ENCODE results near the gene CDK5R1. TPM values are rescaled to one million over a fixed set of nuclear protein-coding genes. Genes with fewer than 3 reads are reported as not detected.

CDK5R1 gene
- total RNA-seq, 1 donor from 2014 or later: 8.0 TPM

GRCh38 chr17:32482568-32483320, 4.0 kb upstream of the CDK5R1 start:
- DNase-seq (ENCODE audit: low read depth): no peak
- H3K4me3 ChIP-seq (ENCODE audit: low read depth, low read length): no peak overlapping the region
- TF ChIP-seq, protein P1, sequence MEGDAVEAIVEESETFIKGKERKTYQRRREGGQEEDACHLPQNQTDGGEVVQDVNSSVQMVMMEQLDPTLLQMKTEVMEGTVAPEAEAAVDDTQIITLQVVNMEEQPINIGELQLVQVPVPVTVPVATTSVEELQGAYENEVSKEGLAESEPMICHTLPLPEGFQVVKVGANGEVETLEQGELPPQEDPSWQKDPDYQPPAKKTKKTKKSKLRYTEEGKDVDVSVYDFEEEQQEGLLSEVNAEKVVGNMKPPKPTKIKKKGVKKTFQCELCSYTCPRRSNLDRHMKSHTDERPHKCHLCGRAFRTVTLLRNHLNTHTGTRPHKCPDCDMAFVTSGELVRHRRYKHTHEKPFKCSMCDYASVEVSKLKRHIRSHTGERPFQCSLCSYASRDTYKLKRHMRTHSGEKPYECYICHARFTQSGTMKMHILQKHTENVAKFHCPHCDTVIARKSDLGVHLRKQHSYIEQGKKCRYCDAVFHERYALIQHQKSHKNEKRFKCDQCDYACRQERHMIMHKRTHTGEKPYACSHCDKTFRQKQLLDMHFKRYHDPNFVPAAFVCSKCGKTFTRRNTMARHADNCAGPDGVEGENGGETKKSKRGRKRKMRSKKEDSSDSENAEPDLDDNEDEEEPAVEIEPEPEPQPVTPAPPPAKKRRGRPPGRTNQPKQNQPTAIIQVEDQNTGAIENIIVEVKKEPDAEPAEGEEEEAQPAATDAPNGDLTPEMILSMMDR (conservative IDR thresholded peaks at IDR 0.05; ENCODE audit: low read depth, low read length): no peak

DNA sequence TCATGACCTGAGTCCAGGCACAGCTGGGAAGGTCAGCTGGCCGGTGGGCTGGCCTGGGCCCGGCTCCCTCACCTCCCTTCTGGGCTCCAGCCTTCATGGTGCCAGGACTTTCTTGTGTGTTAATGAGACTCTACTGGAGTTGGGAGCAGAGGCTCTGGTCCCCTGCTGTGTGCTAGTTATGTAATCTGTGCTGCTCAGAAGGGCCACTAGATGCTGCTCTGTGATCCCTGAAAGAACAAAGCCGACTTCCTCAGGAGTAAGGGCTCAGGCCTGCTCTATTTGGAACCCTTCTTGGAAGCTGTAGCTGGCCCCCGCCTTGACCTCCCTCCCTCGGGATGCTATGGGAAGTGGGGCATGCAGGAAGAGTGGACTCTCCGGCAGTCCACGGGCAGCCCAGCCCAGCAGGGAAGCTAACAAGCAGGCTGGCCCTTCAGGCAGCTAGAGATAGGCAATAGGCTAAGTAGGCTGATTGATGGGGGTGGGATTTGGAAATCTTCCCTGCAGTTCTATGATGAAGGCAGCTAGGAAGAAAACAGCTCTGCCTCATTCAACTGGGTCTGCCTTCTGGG, 3.3 kb upstream of the CDK5R1 start:
- TF ChIP-seq, protein P1 (conservative IDR thresholded peaks at IDR 0.05; ENCODE audit: low read depth, low read length): peak; percentile 79
- no peak overlapping the region for H3K4me3 ChIP-seq (ENCODE audit: low read depth, low read length)
- DNase-seq (ENCODE audit: low read depth): no peak

GRCh38 chr17:32484041-32484461, 2.7 kb upstream of the CDK5R1 start:
- DNase-seq (ENCODE audit: low read depth): no peak
- no peak overlapping the region for H3K4me3 ChIP-seq (ENCODE audit: low read depth, low read length)
- TF ChIP-seq, protein P1 (conservative IDR thresholded peaks at IDR 0.05; ENCODE audit: low read depth, low read length): no peak

DNA sequence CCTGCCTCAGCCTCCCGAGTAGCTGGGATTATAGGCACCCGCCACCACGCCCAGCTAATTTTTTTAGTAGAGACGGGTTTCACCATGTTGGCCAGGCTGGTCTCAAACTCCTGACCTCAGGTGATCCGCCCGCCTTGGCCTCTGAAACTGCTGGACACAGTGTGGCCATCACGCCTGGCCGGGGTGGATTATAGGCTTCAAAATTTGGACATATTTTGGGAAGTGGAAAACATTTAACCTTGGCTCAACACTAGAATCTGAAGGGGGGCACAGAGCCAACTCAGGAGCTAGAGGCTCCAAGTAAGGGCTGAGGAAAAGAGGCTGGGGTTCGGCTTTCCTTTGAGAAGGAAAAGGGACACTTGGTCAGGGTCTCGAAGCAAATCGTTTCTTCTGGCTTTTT, 2.2 kb upstream of the CDK5R1 start:
- no peak for DNase-seq (ENCODE audit: low read depth)
- TF ChIP-seq, protein P1 (conservative IDR thresholded peaks at IDR 0.05; ENCODE audit: low read depth, low read length): no peak
- no peak overlapping the region for H3K4me3 ChIP-seq (ENCODE audit: low read depth, low read length)

DNA sequence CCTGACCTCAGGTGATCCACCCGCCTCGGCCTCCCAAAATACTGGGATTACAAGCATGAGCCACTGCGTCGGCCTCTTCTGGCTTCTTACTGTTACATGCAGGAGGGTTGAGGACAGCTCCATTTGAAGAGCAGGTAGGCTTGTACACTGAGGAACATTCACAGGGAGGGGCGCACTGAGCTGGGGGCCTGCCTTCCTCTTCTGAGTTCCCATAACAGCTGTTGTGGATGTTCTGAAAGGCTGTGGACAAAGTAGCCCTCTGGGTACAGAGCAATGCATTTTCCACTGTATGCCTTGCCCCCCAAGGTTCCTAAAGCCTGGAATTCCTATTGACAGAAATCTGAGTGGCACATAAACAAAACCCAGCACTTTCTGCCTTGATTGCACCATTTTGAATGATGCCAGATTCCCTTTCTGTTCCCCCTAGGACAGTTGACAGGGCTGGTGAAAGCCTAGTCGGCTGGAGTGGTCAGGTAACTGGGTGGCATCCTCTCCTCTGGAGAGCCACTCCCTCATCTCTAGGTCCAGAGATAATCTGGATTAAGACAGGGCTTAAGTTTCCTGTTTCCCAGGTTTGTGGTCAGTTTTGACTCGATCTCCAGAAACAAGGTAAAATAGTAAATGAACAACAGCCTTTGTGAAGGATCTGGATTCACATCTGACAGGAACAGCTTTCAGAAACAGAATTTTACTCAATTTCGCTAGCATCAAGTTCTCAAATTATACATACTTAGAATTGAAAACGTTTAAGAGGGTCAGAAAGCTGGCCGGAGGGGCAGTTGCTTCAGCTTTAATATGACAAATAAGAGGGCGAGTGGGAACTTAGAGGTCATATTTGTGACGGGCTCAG, 1.3 kb upstream of the CDK5R1 start:
- H3K4me3 ChIP-seq (ENCODE audit: low read depth, low read length): peak overlapping the region; percentile 50
- TF ChIP-seq, protein P1 (conservative IDR thresholded peaks at IDR 0.05; ENCODE audit: low read depth, low read length): no peak
- DNase-seq (ENCODE audit: low read depth): no peak

- H3K4me3 ChIP-seq (ENCODE audit: low read depth, low read length): peak overlapping the region; percentile 55
- TF ChIP-seq, protein P1 (conservative IDR thresholded peaks at IDR 0.05; ENCODE audit: low read depth, low read length): no peak
- no peak for DNase-seq (ENCODE audit: low read depth)
Observed at GRCh38 chr17:32486111-32486700, 587 bp upstream of the CDK5R1 start.

All from epithelial cell of proximal tubule (primary cell).